Subcutaneous adipose tissue (tissue), 4 donors: ENCODE data around the gene TNS3. TPM values are rescaled to one million over a fixed set of nuclear protein-coding genes. Genes with fewer than 3 reads are reported as not detected.

ENCODE experiments used
- total RNA-seq, 4 donors: library from RNA; depleted of rRNA; stranded (reverse); fragments of >200 nt; gene quantifications; one replicate each; pipeline ENCODE4 v1.1.0, GENCODE V29; 2016
- TF ChIP-seq, protein P1 (sequence below): fragments of 450-650 bp; IDR thresholded peaks from one replicate; pipeline ENCODE4 v1.5.1; 2016; ENCODE audit warnings: low read depth, mild to moderate bottlenecking, control low read depth, antibody characterized with exemption, moderate library complexity

The TNS3 gene
- total RNA-seq, 4 donors from 2014 or later = 104 to 137 (median 110) TPM

DNA sequence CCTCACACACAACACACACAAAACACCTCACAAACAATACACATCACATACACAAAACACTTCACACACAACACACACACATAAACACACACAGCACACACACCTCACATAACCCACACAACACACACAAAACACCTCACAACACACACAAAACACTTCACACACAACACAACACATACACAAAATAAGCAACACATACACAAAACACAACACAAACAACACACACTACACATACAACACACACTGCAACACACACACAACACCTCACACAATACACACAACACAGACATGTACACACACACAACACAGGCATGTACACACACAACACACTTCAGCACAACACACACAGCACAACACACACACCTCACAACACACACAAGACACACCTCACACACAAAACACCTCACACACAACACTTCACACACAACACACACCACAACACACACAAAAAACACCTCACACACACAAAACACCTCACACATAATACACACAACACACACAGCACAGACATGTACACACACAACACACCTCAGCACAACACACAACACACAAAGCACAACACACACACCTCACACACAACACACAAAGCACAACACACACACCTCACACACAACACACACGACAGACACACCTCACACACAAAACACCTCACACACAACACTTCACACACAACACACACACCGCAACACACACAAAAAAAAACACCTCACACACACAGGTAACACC lies 107.5 kb downstream of the TNS3 start:
- TF ChIP-seq, protein P1, sequence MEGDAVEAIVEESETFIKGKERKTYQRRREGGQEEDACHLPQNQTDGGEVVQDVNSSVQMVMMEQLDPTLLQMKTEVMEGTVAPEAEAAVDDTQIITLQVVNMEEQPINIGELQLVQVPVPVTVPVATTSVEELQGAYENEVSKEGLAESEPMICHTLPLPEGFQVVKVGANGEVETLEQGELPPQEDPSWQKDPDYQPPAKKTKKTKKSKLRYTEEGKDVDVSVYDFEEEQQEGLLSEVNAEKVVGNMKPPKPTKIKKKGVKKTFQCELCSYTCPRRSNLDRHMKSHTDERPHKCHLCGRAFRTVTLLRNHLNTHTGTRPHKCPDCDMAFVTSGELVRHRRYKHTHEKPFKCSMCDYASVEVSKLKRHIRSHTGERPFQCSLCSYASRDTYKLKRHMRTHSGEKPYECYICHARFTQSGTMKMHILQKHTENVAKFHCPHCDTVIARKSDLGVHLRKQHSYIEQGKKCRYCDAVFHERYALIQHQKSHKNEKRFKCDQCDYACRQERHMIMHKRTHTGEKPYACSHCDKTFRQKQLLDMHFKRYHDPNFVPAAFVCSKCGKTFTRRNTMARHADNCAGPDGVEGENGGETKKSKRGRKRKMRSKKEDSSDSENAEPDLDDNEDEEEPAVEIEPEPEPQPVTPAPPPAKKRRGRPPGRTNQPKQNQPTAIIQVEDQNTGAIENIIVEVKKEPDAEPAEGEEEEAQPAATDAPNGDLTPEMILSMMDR = no peak

GRCh38 chr7:47473499-47474210 lies 108.3 kb downstream of the TNS3 start:
- TF ChIP-seq, protein P1 = no peak

DNA sequence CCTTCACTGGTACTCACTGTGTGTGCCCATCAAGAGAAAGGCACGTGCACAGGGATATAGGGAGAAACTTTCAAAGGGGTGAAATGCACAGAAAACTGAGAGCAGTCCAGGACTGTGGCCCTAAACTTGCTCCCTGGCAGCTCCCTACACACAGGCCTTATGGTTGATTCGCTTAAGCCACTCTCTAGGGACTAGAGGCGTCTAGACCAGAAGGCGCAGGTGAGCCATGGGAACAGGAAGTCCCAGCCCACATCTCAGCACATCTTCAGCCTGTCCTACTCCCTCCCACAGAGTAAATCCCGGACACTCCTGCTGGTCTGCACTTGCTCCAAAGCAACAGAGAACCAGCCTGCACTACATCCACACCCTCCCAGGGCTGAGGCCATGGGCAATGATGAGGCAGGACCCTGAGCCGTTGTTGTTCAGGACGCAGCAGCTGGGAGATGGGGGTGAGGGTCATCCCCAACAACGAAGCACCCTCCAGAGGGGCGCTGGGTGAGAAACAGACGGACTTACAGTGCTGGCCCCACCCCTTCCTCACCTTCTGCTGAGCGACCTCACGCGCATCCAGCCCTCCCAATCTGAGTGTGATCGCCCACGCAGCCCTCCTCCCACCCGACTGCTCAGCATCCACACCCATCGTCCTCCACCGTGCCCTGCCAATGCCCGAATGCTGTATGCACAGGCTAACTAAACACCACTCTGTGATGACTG lies 109.3 kb downstream of the TNS3 start:
- TF ChIP-seq, protein P1 = no peak

- TF ChIP-seq, protein P1 = no peak
These were observed 110.1 kb downstream of the TNS3 start for GRCh38 chr7:47471831-47472230.

GRCh38 chr7:47471358-47471703 lies 110.6 kb downstream of the TNS3 start:
- TF ChIP-seq, protein P1 = no peak

- TF ChIP-seq, protein P1 = no peak
These were observed 111.1 kb downstream of the TNS3 start for GRCh38 chr7:47470567-47471357.
